GM23338 (cell line): ENCODE results near the gene BARD1.

Source experiments
- CREB1 ChIP-seq: fragments of 250-450 bp; sonication (Bioruptor Pico); IDR thresholded peaks from 2 replicates; pipeline ENCODE4 v1.5.0; 2020; ENCODE audit warnings: low read depth, mild to moderate bottlenecking, moderate library complexity
- CTCF ChIP-seq, 2 experiments: fragments of 200-600 bp in 1 of 2; sonication (generic) in 1 of 2; conservative IDR thresholded peaks; 2 replicates each; pipeline versions ENCODE4 v1.5.1 to v1.6.1; 2016 to 2017; ENCODE audit warnings: antibody characterized with exemption in 2 of 2, low read depth in 2 of 2, mild to moderate bottlenecking in 2 of 2, moderate library complexity in 1 of 2
- EZH2 ChIP-seq: fragments of 200-600 bp; sonication (generic); IDR thresholded peaks from one replicate; pipeline ENCODE4 v1.8.0; 2017; ENCODE audit warnings: antibody characterized with exemption, mild to moderate bottlenecking, low read depth; ENCODE audit not compliant: unreplicated experiment
- EZH2phosphoT487 ChIP-seq: fragments of 200-600 bp; sonication (generic); IDR thresholded peaks from one replicate; pipeline ENCODE4 v1.8.1; 2018; ENCODE audit warnings: antibody characterized with exemption; ENCODE audit not compliant: unreplicated experiment
- NANOG ChIP-seq: IDR thresholded peaks from 2 replicates; pipeline ENCODE4 v1.6.1; 2016; ENCODE audit warnings: antibody characterized with exemption, borderline replicate concordance
- POLR2AphosphoS5 ChIP-seq: IDR thresholded peaks from 2 replicates; pipeline ENCODE4 v1.6.1; 2016; ENCODE audit warnings: antibody characterized with exemption, low read depth
- REST ChIP-seq: IDR thresholded peaks from one replicate; pipeline ENCODE4 v1.6.1; 2018; ENCODE audit warnings: antibody characterized with exemption; ENCODE audit not compliant: unreplicated experiment
- STAT1 ChIP-seq: IDR thresholded peaks from one replicate; pipeline ENCODE4 v1.6.1; 2016; ENCODE audit warnings: antibody characterized with exemption; ENCODE audit not compliant: unreplicated experiment

GRCh38 chr2:214730800-214731407 is 78.6 kb downstream of the BARD1 start:
- TF ChIP-seq CTCF (conservative IDR thresholded peaks at IDR 0.05; ENCODE audit: low read depth in 2 of 2) (no peak), POLR2AphosphoS5 (no peak), REST (no peak), CREB1 (no peak), NANOG (no peak), EZH2 (no peak), EZH2phosphoT487 (no peak), STAT1 (no peak)
